Nephron (organoid): ENCODE data around the gene SPATS2L.

Experiments used
- H3K27ac Mint-ChIP-seq, 3 experiments: 2 replicates each; pipeline ENCODE4 v1.8.0; 2020; ENCODE audit warnings: mixed read lengths in 3 of 3, mild to moderate bottlenecking in 2 of 3, moderate library complexity in 1 of 3
- H3K27me3 Mint-ChIP-seq: 2 replicates; pipeline ENCODE4 v1.8.0; 2021; ENCODE audit warnings: low read depth, mild to moderate bottlenecking, moderate library complexity, mixed read lengths
- H3K36me3 Mint-ChIP-seq: 2 replicates; pipeline ENCODE4 v1.8.0; 2020; ENCODE audit warnings: low read depth, mixed read lengths
- H3K4me1 Mint-ChIP-seq: 2 replicates; pipeline ENCODE4 v1.8.0; 2020; ENCODE audit warnings: mixed read lengths
- H3K4me3 Mint-ChIP-seq, 3 experiments: 2 replicates each; pipeline ENCODE4 v1.8.0; 2020; ENCODE audit warnings: mild to moderate bottlenecking in 3 of 3, mixed read lengths in 3 of 3, moderate library complexity in 2 of 3
- H3K9me3 Mint-ChIP-seq: 2 replicates; pipeline ENCODE4 v1.8.0; 2020; ENCODE audit warnings: mixed read lengths
- CTCF ChIP-seq, 3 experiments: fragments of 200-600 bp; sonication (generic); IDR thresholded peaks; one replicate each; pipeline ENCODE4 v1.5.0; 2021; ENCODE audit warnings: antibody characterized with exemption in 3 of 3; ENCODE audit not compliant: unreplicated experiment in 3 of 3

Gene SPATS2L

GRCh38 chr2:200471324-200471848, 164.9 kb downstream of the SPATS2L start:
- peak overlapping the region; percentile 67 to 90 (median 70) for H3K27ac Mint-ChIP-seq
- peaks cover 63% of the 10 kb centered on the region for H3K36me3 Mint-ChIP-seq
- TF ChIP-seq CTCF (IDR thresholded peaks at IDR 0.05; ENCODE audit: unreplicated experiment in 3 of 3): peak; percentile 25 to 44 (median 43)
- H3K9me3 Mint-ChIP-seq: no peaks in the 10 kb centered on the region
- no peaks in the 10 kb centered on the region for H3K27me3 Mint-ChIP-seq
- H3K4me3 Mint-ChIP-seq: no peak overlapping the region
- peaks cover 46% of the 10 kb centered on the region for H3K4me1 Mint-ChIP-seq

- H3K9me3 Mint-ChIP-seq: no peaks in the 10 kb centered on the region
- H3K27me3 Mint-ChIP-seq: no peaks in the 10 kb centered on the region
- peaks cover 40% of the 10 kb centered on the region for H3K4me1 Mint-ChIP-seq
- TF ChIP-seq CTCF (IDR thresholded peaks at IDR 0.05; ENCODE audit: unreplicated experiment in 3 of 3): no peak
- H3K36me3 Mint-ChIP-seq: peaks cover 65% of the 10 kb centered on the region
- no peak overlapping the region for H3K4me3 Mint-ChIP-seq
- H3K27ac Mint-ChIP-seq: no peak overlapping the region
Measured at GRCh38 chr2:200471928-200472645, 165.6 kb downstream of the SPATS2L start.

GRCh38 chr2:200472853-200473464, 166.5 kb downstream of the SPATS2L start:
- TF ChIP-seq CTCF (IDR thresholded peaks at IDR 0.05; ENCODE audit: unreplicated experiment in 3 of 3): no peak
- Mint-ChIP-seq H3K36me3 (peaks cover 67% of the 10 kb centered on the region), H3K4me1 (peaks cover 31% of the 10 kb centered on the region), H3K27ac (no peak overlapping the region), H3K9me3 (no peaks in the 10 kb centered on the region), H3K4me3 (no peak overlapping the region), H3K27me3 (no peaks in the 10 kb centered on the region)

GRCh38 chr2:200475795-200476194, 169.3 kb downstream of the SPATS2L start:
- Mint-ChIP-seq H3K27ac (no peak overlapping the region), H3K4me3 (no peak overlapping the region), H3K36me3 (peaks cover 56% of the 10 kb centered on the region), H3K27me3 (no peaks in the 10 kb centered on the region), H3K4me1 (peaks cover 21% of the 10 kb centered on the region), H3K9me3 (no peaks in the 10 kb centered on the region)
- no peak for TF ChIP-seq CTCF (IDR thresholded peaks at IDR 0.05; ENCODE audit: unreplicated experiment in 3 of 3)

GRCh38 chr2:200476836-200477235, 170.3 kb downstream of the SPATS2L start:
- no peaks in the 10 kb centered on the region for H3K9me3 Mint-ChIP-seq
- TF ChIP-seq CTCF (IDR thresholded peaks at IDR 0.05; ENCODE audit: unreplicated experiment in 3 of 3): no peak
- H3K4me1 Mint-ChIP-seq: peaks cover 23% of the 10 kb centered on the region
- H3K36me3 Mint-ChIP-seq: peaks cover 50% of the 10 kb centered on the region
- H3K27me3 Mint-ChIP-seq: no peaks in the 10 kb centered on the region
- H3K4me3 Mint-ChIP-seq: no peak overlapping the region
- H3K27ac Mint-ChIP-seq: peak overlapping the region in 2 of 3 experiments; percentile 33 to 71
